ENCODE measurements around the gene ESX1.

ESX1 gene

GRCh38 chrX:104254442-104255115 is at the start of gene ESX1:
ESX1 (minus strand) TSS chrX:104254933; CDS start chrX:104254849, 84 bp downstream.
- TF ChIP-seq CTCF (IDR thresholded peaks at IDR 0.05; ENCODE audit: low read depth, low read length): no peak
- no peak within 1 kb of the TSS for H3K4me3 ChIP-seq (ENCODE audit: low read depth, low read length)

- no peak for TF ChIP-seq CTCF (IDR thresholded peaks at IDR 0.05; ENCODE audit: low read depth, low read length)
- no peak overlapping the region for H3K4me3 ChIP-seq (ENCODE audit: low read depth, low read length)
These were observed 40.9 kb upstream of the ESX1 start for GRCh38 chrX:104295636-104296035.

GRCh38 chrX:104288961-104289360 is 34.2 kb upstream of the ESX1 start:
- TF ChIP-seq CTCF (IDR thresholded peaks at IDR 0.05; ENCODE audit: low read depth, low read length): no peak
- no peak overlapping the region for H3K4me3 ChIP-seq (ENCODE audit: low read depth, low read length)

- no peak for TF ChIP-seq CTCF (IDR thresholded peaks at IDR 0.05; ENCODE audit: low read depth, low read length)
- no peak overlapping the region for H3K4me3 ChIP-seq (ENCODE audit: low read depth, low read length)
These were observed 33.5 kb upstream of the ESX1 start for GRCh38 chrX:104288269-104288668.

- no peak for TF ChIP-seq CTCF (IDR thresholded peaks at IDR 0.05; ENCODE audit: low read depth, low read length)
These were observed 30.5 kb upstream of the ESX1 start for GRCh38 chrX:104285201-104285600.

GRCh38 chrX:104284507-104284906 is 29.8 kb upstream of the ESX1 start:
- TF ChIP-seq CTCF (IDR thresholded peaks at IDR 0.05; ENCODE audit: low read depth, low read length): no peak
- H3K4me3 ChIP-seq (ENCODE audit: low read depth, low read length): no peak overlapping the region

More at GRCh38 chrX:104285201-104285600, 30.5 kb upstream of the ESX1 start:
- no peak overlapping the region for H3K4me3 ChIP-seq (ENCODE audit: low read depth, low read length)

GRCh38 chrX:104282166-104282725 is 27.5 kb upstream of the ESX1 start:
- TF ChIP-seq CTCF (IDR thresholded peaks at IDR 0.05; ENCODE audit: low read depth, low read length): no peak
- H3K4me3 ChIP-seq (ENCODE audit: low read depth, low read length): no peak overlapping the region

Measured in WI38 (cell line).